ENCODE results near the gene NAGA.

Gene NAGA

DNA sequence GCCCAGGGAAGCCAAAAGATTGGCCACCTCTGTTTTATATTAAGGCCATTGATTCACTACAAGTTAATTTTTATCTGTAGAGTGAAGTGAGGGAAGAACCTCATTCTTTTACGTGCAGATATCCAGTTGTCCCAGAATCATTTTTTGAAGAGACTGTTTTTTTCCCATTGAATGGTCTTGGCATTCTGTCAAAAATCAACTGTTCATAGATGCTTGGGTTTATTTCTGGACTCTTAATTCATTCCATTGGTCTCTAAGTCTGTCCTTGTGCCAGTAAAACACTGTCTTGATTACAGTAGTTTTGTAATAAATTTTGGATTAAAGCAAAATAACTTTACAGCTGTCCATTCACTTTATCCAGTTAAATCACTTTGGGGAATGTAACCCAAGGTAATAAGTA, 45.2 kb downstream of the NAGA start:
- no peaks in the 10 kb centered on the region for H3K36me3 ChIP-seq (ENCODE audit: control insufficient read depth in 1 of 2, insufficient read depth in 2 of 2, low read depth in 1 of 2, low read length in 2 of 2)
- no peak overlapping the region for H3K27ac ChIP-seq (ENCODE audit: low read length, poor library complexity, severe bottlenecking)
- no peak overlapping the region for H3K9ac ChIP-seq (ENCODE audit: low read length)
- H3K4me2 ChIP-seq (ENCODE audit: low read length, poor library complexity, severe bottlenecking): no peak overlapping the region
- no peaks in the 10 kb centered on the region for H3K4me1 ChIP-seq (ENCODE audit: control insufficient read depth, insufficient read depth, low read depth, low read length)
- no peak overlapping the region for H3K4ac ChIP-seq (ENCODE audit: low read depth in 1 of 2, low read length in 2 of 2)
- peaks cover 0 to 3% of the 10 kb centered on the region in 2 experiments for H3K27me3 ChIP-seq (ENCODE audit: control insufficient read depth in 1 of 2, insufficient read depth in 1 of 2, low read length in 2 of 2)
- no peak overlapping the region for H4K8ac ChIP-seq (ENCODE audit: low read length)
- DNase-seq: no peak
- 100% methylated on average over 1 of the region's 1 CpG for WGBS
- no peaks in the 10 kb centered on the region for H3K9me3 ChIP-seq (ENCODE audit: control insufficient read depth, low read length)
- no peak overlapping the region for H3K18ac ChIP-seq (ENCODE audit: low read depth in 1 of 2, low read length in 2 of 2)
- H2BK12ac ChIP-seq (ENCODE audit: low read length in 2 of 2): no peak overlapping the region
- no peak overlapping the region for H2AK5ac ChIP-seq (ENCODE audit: low read length, severe bottlenecking)
- no peak overlapping the region for H3K23ac ChIP-seq (ENCODE audit: low read length in 2 of 2)
- H2BK5ac ChIP-seq (ENCODE audit: low read depth, low read length, poor library complexity, severe bottlenecking): no peak overlapping the region
- no peak overlapping the region for H2BK120ac ChIP-seq (ENCODE audit: low read depth, low read length)
- no peaks in the 10 kb centered on the region for H3K79me1 ChIP-seq (replicated peaks; ENCODE audit: low read length, poor library complexity, severe bottlenecking)
- H3K4me3 ChIP-seq (ENCODE audit: insufficient read depth in 1 of 2, low read depth in 1 of 2, low read length in 2 of 2): no peak overlapping the region
- no peak overlapping the region for H2AFZ ChIP-seq (ENCODE audit: low read depth, low read length)
- no peak overlapping the region for H4K91ac ChIP-seq (ENCODE audit: low read length)
- no peak overlapping the region for H3K14ac ChIP-seq (ENCODE audit: low read length in 2 of 2)
- no peak overlapping the region for H2BK15ac ChIP-seq (ENCODE audit: low read depth, poor library complexity, severe bottlenecking)

DNA sequence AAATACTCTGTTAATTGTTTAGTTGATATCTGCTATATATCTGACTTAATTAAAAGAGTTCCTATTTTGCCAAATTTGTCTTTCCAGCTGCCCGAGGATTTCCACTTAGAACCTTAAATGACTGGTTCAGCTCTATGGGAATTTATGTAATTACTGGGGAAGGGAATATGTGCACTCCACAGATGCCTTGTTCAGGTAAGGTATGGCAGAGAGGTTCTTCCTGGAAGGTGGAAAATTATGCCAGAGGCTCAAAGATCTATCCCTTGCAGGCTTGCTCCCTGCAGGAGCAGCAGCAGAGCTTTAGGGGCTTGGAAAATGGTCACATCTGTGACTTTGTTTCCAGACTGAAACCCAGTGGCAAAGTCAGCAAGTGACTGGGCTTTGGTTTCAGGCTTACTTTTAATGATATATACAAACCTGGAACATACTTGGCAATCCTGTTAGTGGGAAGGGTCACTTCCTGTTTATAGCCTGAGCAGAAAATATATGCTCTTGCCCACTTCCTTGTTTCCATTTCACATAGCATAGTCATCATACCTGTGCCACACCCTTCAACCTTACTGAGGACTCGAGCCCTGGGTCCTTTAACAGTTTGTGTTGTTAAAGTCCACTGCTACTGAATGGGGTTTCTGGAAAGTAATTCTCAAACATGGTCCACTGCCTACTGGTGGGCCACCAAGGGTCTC, 48.3 kb downstream of the NAGA start:
- Histone ChIP-seq H3K4ac (ENCODE audit: low read depth in 1 of 2, low read length in 2 of 2) (no peak overlapping the region), H3K4me2 (ENCODE audit: low read length, poor library complexity, severe bottlenecking) (no peak overlapping the region), H3K9ac (ENCODE audit: low read length) (no peak overlapping the region), H4K8ac (ENCODE audit: low read length) (no peak overlapping the region), H3K9me3 (ENCODE audit: control insufficient read depth, low read length) (peaks cover 4% of the 10 kb centered on the region), H3K79me1 (replicated peaks; ENCODE audit: low read length, poor library complexity, severe bottlenecking) (no peaks in the 10 kb centered on the region), H3K4me3 (ENCODE audit: insufficient read depth in 1 of 2, low read depth in 1 of 2, low read length in 2 of 2) (no peak overlapping the region), H3K18ac (ENCODE audit: low read depth in 1 of 2, low read length in 2 of 2) (no peak overlapping the region), H3K27ac (ENCODE audit: low read length, poor library complexity, severe bottlenecking) (no peak overlapping the region), H2AFZ (ENCODE audit: low read depth, low read length) (no peak overlapping the region), H2BK5ac (ENCODE audit: low read depth, low read length, poor library complexity, severe bottlenecking) (no peak overlapping the region), H3K14ac (ENCODE audit: low read length in 2 of 2) (no peak overlapping the region), H2AK5ac (ENCODE audit: low read length, severe bottlenecking) (no peak overlapping the region), H3K4me1 (ENCODE audit: control insufficient read depth, insufficient read depth, low read depth, low read length) (no peaks in the 10 kb centered on the region), H3K36me3 (ENCODE audit: control insufficient read depth in 1 of 2, insufficient read depth in 2 of 2, low read depth in 1 of 2, low read length in 2 of 2) (no peaks in the 10 kb centered on the region), H2BK12ac (ENCODE audit: low read length in 2 of 2) (no peak overlapping the region), H2BK15ac (ENCODE audit: low read depth, poor library complexity, severe bottlenecking) (no peak overlapping the region), H3K27me3 (ENCODE audit: control insufficient read depth in 1 of 2, insufficient read depth in 1 of 2, low read length in 2 of 2) (peaks cover 12 to 15% of the 10 kb centered on the region in 2 experiments), H4K91ac (ENCODE audit: low read length) (no peak overlapping the region), H2BK120ac (ENCODE audit: low read depth, low read length) (no peak overlapping the region), H3K23ac (ENCODE audit: low read length in 2 of 2) (no peak overlapping the region)
- 77% methylated on average over 2 of the region's 2 CpGs for WGBS
- DNase-seq: no peak

DNA sequence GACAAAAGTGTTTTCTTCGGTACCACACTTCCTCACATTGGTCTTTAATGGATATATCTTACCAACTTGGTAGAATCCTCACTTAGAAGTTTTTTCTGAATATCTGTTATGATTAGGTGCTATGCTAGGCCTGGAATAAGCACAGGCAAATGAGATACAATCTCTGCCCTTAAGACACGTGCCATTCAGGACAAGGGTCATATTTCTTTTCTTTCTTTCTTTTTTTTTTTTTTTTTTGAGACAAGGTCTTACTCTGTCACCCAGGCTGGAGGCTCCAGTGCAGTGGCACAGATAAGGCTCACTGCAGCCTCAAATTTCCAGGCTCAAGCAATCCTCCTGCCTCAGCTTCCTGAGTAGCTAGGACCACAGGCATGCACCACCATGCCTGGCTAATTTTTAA, 49.0 kb downstream of the NAGA start:
- Histone ChIP-seq H3K27ac (ENCODE audit: low read length, poor library complexity, severe bottlenecking) (no peak overlapping the region), H3K9me3 (ENCODE audit: control insufficient read depth, low read length) (peaks cover 4% of the 10 kb centered on the region), H3K27me3 (ENCODE audit: control insufficient read depth in 1 of 2, insufficient read depth in 1 of 2, low read length in 2 of 2) (peaks cover 12 to 18% of the 10 kb centered on the region in 2 experiments), H2BK12ac (ENCODE audit: low read length in 2 of 2) (no peak overlapping the region), H3K79me1 (replicated peaks; ENCODE audit: low read length, poor library complexity, severe bottlenecking) (no peaks in the 10 kb centered on the region), H2BK120ac (ENCODE audit: low read depth, low read length) (no peak overlapping the region), H2AFZ (ENCODE audit: low read depth, low read length) (no peak overlapping the region), H4K91ac (ENCODE audit: low read length) (no peak overlapping the region), H2AK5ac (ENCODE audit: low read length, severe bottlenecking) (no peak overlapping the region), H3K23ac (ENCODE audit: low read length in 2 of 2) (no peak overlapping the region), H3K14ac (ENCODE audit: low read length in 2 of 2) (no peak overlapping the region), H3K18ac (ENCODE audit: low read depth in 1 of 2, low read length in 2 of 2) (no peak overlapping the region), H3K4me2 (ENCODE audit: low read length, poor library complexity, severe bottlenecking) (no peak overlapping the region), H2BK15ac (ENCODE audit: low read depth, poor library complexity, severe bottlenecking) (no peak overlapping the region), H3K4ac (ENCODE audit: low read depth in 1 of 2, low read length in 2 of 2) (no peak overlapping the region), H3K4me3 (ENCODE audit: insufficient read depth in 1 of 2, low read depth in 1 of 2, low read length in 2 of 2) (no peak overlapping the region), H2BK5ac (ENCODE audit: low read depth, low read length, poor library complexity, severe bottlenecking) (no peak overlapping the region), H3K4me1 (ENCODE audit: control insufficient read depth, insufficient read depth, low read depth, low read length) (no peaks in the 10 kb centered on the region), H4K8ac (ENCODE audit: low read length) (no peak overlapping the region), H3K9ac (ENCODE audit: low read length) (no peak overlapping the region), H3K36me3 (ENCODE audit: control insufficient read depth in 1 of 2, insufficient read depth in 2 of 2, low read depth in 1 of 2, low read length in 2 of 2) (no peaks in the 10 kb centered on the region)
- no peak for DNase-seq
- WGBS: 32% methylated on average over 1 of the region's 2 CpGs

DNA sequence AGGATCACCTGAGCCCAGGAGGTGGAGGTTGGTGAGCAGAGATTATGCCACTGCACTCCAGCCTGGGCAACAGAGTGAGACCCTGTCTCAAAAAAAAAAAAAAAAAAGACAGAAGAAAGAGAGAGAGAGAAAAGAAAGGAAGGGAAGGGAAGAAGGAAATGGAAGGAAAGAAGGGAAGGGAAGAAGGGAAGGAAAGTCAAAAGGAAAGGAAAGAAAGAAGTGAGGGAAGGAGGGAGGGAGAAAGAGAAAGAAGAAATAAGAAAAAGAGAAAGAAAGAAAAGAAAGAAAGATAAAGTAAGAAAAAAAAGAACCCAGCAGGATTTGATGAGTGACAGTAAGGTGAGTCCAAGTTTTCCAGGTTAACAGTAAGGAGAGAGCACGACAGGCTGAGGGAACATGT, 52.4 kb downstream of the NAGA start:
- H2BK120ac ChIP-seq (ENCODE audit: low read depth, low read length): no peak overlapping the region

More for the DNA sequence above, 52.4 kb downstream of the NAGA start:
- Histone ChIP-seq H2BK5ac (ENCODE audit: low read depth, low read length, poor library complexity, severe bottlenecking) (no peak overlapping the region), H3K4ac (ENCODE audit: low read depth in 1 of 2, low read length in 2 of 2) (no peak overlapping the region), H3K4me1 (ENCODE audit: control insufficient read depth, insufficient read depth, low read depth, low read length) (no peaks in the 10 kb centered on the region), H4K91ac (ENCODE audit: low read length) (no peak overlapping the region), H3K9ac (ENCODE audit: low read length) (no peak overlapping the region), H3K4me2 (ENCODE audit: low read length, poor library complexity, severe bottlenecking) (no peak overlapping the region), H3K27ac (ENCODE audit: low read length, poor library complexity, severe bottlenecking) (no peak overlapping the region), H2BK12ac (ENCODE audit: low read length in 2 of 2) (no peak overlapping the region), H3K36me3 (ENCODE audit: control insufficient read depth in 1 of 2, insufficient read depth in 2 of 2, low read depth in 1 of 2, low read length in 2 of 2) (no peaks in the 10 kb centered on the region), H3K14ac (ENCODE audit: low read length in 2 of 2) (no peak overlapping the region), H2BK15ac (ENCODE audit: low read depth, poor library complexity, severe bottlenecking) (no peak overlapping the region), H4K8ac (ENCODE audit: low read length) (no peak overlapping the region), H3K23ac (ENCODE audit: low read length in 2 of 2) (no peak overlapping the region), H3K9me3 (ENCODE audit: control insufficient read depth, low read length) (peaks cover 12% of the 10 kb centered on the region), H3K18ac (ENCODE audit: low read depth in 1 of 2, low read length in 2 of 2) (no peak overlapping the region), H3K79me1 (replicated peaks; ENCODE audit: low read length, poor library complexity, severe bottlenecking) (no peaks in the 10 kb centered on the region), H2AFZ (ENCODE audit: low read depth, low read length) (no peak overlapping the region), H3K4me3 (ENCODE audit: insufficient read depth in 1 of 2, low read depth in 1 of 2, low read length in 2 of 2) (no peak overlapping the region), H3K27me3 (ENCODE audit: control insufficient read depth in 1 of 2, insufficient read depth in 1 of 2, low read length in 2 of 2) (peaks cover 18 to 22% of the 10 kb centered on the region in 2 experiments), H2AK5ac (ENCODE audit: low read length, severe bottlenecking) (no peak overlapping the region)
- WGBS: 50% methylated on average over 1 of the region's 1 CpG
- no peak for DNase-seq

Data from mesenchymal stem cell (in vitro differentiated cells and primary cell).